Neural progenitor cell (in vitro differentiated cells): ENCODE results near the gene RBFOX1. TPM values are rescaled to one million over a fixed set of nuclear protein-coding genes. Genes with fewer than 3 reads are reported as not detected.
"Not testable (repeated sequence)": the region's sequence is repeated elsewhere in the genome, so short reads cannot be mapped to it uniquely, and the experiment has no call there.

Experiments used
- DNase-seq: peaks from one replicate; pipeline ENCODE4 v3.0.0-alpha.2; 2016; ENCODE audit warnings: low spot score
- H2AFZ ChIP-seq: fragments of 200-600 bp; sonication (generic); replicated peaks from 2 replicates; pipeline ENCODE4 v1.6.1; 2016; ENCODE audit warnings: antibody characterized with exemption
- H3F3A ChIP-seq: fragments of 200-600 bp; sonication (generic); 2 replicates; pipeline ENCODE4 v1.6.1; 2016; ENCODE audit warnings: antibody characterized with exemption, low read depth
- H3K27ac ChIP-seq: fragments of 200-600 bp; sonication (generic); 2 replicates; pipeline ENCODE4 v1.5.1; 2016; ENCODE audit warnings: mild to moderate bottlenecking
- H3K27me3 ChIP-seq: fragments of 200-600 bp; sonication (generic); 2 replicates; pipeline ENCODE4 v1.6.1; 2016; ENCODE audit warnings: mild to moderate bottlenecking, moderate library complexity
- H3K36me3 ChIP-seq: fragments of 200-600 bp; sonication (generic); 2 replicates; pipeline ENCODE4 v1.5.1; 2016
- H3K4me1 ChIP-seq: fragments of 200-600 bp; sonication (generic); 2 replicates; pipeline ENCODE4 v1.6.1; 2016; ENCODE audit warnings: mixed run types
- H3K4me2 ChIP-seq: fragments of 200-600 bp; sonication (generic); 2 replicates; pipeline ENCODE4 v1.6.1; 2016
- H3K4me3 ChIP-seq: fragments of 200-600 bp; sonication (generic); 2 replicates; pipeline ENCODE4 v1.5.1; 2016
- H3K79me2 ChIP-seq: fragments of 200-600 bp; sonication (generic); 2 replicates; pipeline ENCODE4 v1.6.1; 2016; ENCODE audit warnings: low read depth
- H3K9ac ChIP-seq: fragments of 200-600 bp; sonication (generic); 2 replicates; pipeline ENCODE4 v1.6.1; 2016
- H3K9me3 ChIP-seq: fragments of 200-600 bp; sonication (generic); 2 replicates; pipeline ENCODE4 v1.5.1; 2016; ENCODE audit warnings: low read depth
- H4K20me1 ChIP-seq: fragments of 200-600 bp; sonication (generic); 2 replicates; pipeline ENCODE4 v1.6.1; 2016; ENCODE audit warnings: low read depth
- H3K27ac Mint-ChIP-seq: 3 replicates; pipeline ENCODE4 v1.8.0; 2021; ENCODE audit warnings: mixed read lengths
- H3K27me3 Mint-ChIP-seq: 2 replicates; pipeline ENCODE4 v1.8.0; 2022; ENCODE audit warnings: low read depth, mild to moderate bottlenecking, inconsistent platforms, moderate library complexity, mixed read lengths; ENCODE audit not compliant: insufficient read depth
- H3K36me3 Mint-ChIP-seq: 3 replicates; pipeline ENCODE4 v1.8.0; 2021; ENCODE audit warnings: mixed read lengths
- H3K4me1 Mint-ChIP-seq: 3 replicates; pipeline ENCODE4 v1.8.0; 2021; ENCODE audit warnings: mixed read lengths
- H3K4me3 Mint-ChIP-seq: 3 replicates; pipeline ENCODE4 v1.8.0; 2021; ENCODE audit warnings: mild to moderate bottlenecking, moderate library complexity, mixed read lengths
- H3K9me3 Mint-ChIP-seq: 3 replicates; pipeline ENCODE4 v1.8.0; 2020; ENCODE audit warnings: mixed read lengths
- EZH2 ChIP-seq: fragments of 200-600 bp; sonication (generic); IDR thresholded peaks from 2 replicates; pipeline ENCODE4 v1.6.1; 2017; ENCODE audit warnings: antibody characterized with exemption, mild to moderate bottlenecking, moderate library complexity
- EZH2phosphoT487 ChIP-seq: fragments of 200-600 bp; sonication (generic); IDR thresholded peaks from 2 replicates; pipeline ENCODE4 v1.6.1; 2017; ENCODE audit warnings: antibody characterized with exemption
- total RNA-seq: library from RNA; depleted of rRNA; stranded (reverse); fragments of >200 nt; gene quantifications from 2 replicates; pipeline ENCODE4 v1.2.3, GENCODE V29; 2015; ENCODE audit warnings: low replicate concordance
- TF ChIP-seq, protein P1 (sequence below): fragments of 200-600 bp; sonication (generic); IDR thresholded peaks from 2 replicates; pipeline ENCODE4 v1.5.1; 2017; ENCODE audit warnings: antibody characterized with exemption, mild to moderate bottlenecking

RBFOX1 gene
- total RNA-seq, 1 donor from 2014 or later, result 1.2 TPM

DNA sequence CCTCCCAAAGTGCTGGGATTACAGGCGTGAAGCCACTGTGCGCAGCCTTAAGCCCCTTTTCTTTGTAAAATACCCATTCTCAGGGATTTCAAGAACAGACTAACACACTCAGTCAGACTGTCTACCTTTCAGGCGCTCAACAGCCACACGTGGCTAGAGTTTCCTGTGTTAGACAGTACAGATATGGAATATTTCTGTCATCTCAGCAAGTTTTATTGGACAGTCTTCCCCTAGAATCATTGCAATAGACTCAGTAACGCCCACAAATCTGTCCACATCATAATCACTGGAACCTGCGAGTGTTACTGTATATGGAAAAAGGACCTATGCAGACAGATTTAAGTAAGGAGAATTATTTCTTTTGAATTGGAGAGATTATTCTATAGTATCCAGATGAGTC lies 160.5 kb downstream of the RBFOX1 start:
- no peak for TF ChIP-seq EZH2
- no peak for TF ChIP-seq EZH2phosphoT487
- TF ChIP-seq, protein P1, sequence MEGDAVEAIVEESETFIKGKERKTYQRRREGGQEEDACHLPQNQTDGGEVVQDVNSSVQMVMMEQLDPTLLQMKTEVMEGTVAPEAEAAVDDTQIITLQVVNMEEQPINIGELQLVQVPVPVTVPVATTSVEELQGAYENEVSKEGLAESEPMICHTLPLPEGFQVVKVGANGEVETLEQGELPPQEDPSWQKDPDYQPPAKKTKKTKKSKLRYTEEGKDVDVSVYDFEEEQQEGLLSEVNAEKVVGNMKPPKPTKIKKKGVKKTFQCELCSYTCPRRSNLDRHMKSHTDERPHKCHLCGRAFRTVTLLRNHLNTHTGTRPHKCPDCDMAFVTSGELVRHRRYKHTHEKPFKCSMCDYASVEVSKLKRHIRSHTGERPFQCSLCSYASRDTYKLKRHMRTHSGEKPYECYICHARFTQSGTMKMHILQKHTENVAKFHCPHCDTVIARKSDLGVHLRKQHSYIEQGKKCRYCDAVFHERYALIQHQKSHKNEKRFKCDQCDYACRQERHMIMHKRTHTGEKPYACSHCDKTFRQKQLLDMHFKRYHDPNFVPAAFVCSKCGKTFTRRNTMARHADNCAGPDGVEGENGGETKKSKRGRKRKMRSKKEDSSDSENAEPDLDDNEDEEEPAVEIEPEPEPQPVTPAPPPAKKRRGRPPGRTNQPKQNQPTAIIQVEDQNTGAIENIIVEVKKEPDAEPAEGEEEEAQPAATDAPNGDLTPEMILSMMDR, result no peak
- Histone ChIP-seq H4K20me1 (peaks cover 7% of the 10 kb centered on the region), H3K36me3 (no peaks in the 10 kb centered on the region), H3K4me2 (no peak overlapping the region), H3K27ac (no peak overlapping the region), H3K27me3 (no peaks in the 10 kb centered on the region), H3K4me1 (no peaks in the 10 kb centered on the region), H2AFZ (no peak overlapping the region), H3K9ac (no peak overlapping the region), H3K4me3 (no peak overlapping the region), H3K79me2 (no peaks in the 10 kb centered on the region), H3F3A (no peaks in the 10 kb centered on the region), H3K9me3 (no peaks in the 10 kb centered on the region)
- Mint-ChIP-seq H3K9me3 (no peaks in the 10 kb centered on the region), H3K27me3 (no peaks in the 10 kb centered on the region), H3K36me3 (no peaks in the 10 kb centered on the region), H3K27ac (no peak overlapping the region), H3K4me3 (no peak overlapping the region), H3K4me1 (peaks cover 4% of the 10 kb centered on the region)
- DNase-seq, result no peak

DNA sequence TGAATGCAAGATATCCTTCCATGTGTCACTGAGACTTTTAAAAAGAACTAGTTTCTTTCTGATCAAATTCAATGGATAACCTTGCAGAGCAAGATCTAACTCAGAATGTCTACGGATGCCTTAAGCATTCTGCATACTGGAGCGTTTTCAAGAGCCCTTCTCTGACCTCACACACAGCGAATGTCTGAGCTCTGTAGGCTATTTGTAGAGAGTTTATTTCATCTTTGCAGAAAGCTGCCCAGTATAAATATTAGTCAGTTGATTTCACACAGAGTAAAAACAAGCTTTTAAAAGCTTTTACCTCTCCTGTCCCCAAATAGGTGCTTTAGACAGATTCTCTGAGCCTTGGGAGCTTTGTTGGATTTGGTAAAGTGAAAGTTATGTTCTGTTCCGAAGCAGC lies 165.0 kb downstream of the RBFOX1 start:
- Histone ChIP-seq H2AFZ (no peak overlapping the region), H3K4me2 (no peak overlapping the region), H3K9me3 (no peaks in the 10 kb centered on the region), H3F3A (no peaks in the 10 kb centered on the region), H4K20me1 (no peaks in the 10 kb centered on the region), H3K27ac (no peak overlapping the region), H3K36me3 (no peaks in the 10 kb centered on the region), H3K4me3 (no peak overlapping the region), H3K9ac (no peak overlapping the region), H3K4me1 (no peaks in the 10 kb centered on the region), H3K27me3 (no peaks in the 10 kb centered on the region), H3K79me2 (no peaks in the 10 kb centered on the region)
- Mint-ChIP-seq H3K4me3 (no peak overlapping the region), H3K9me3 (no peaks in the 10 kb centered on the region), H3K4me1 (no peaks in the 10 kb centered on the region), H3K36me3 (no peaks in the 10 kb centered on the region), H3K27ac (no peak overlapping the region), H3K27me3 (no peaks in the 10 kb centered on the region)
- DNase-seq, result no peak
- TF ChIP-seq, protein P1, result no peak
- TF ChIP-seq EZH2 (no peak), EZH2phosphoT487 (no peak)

DNA sequence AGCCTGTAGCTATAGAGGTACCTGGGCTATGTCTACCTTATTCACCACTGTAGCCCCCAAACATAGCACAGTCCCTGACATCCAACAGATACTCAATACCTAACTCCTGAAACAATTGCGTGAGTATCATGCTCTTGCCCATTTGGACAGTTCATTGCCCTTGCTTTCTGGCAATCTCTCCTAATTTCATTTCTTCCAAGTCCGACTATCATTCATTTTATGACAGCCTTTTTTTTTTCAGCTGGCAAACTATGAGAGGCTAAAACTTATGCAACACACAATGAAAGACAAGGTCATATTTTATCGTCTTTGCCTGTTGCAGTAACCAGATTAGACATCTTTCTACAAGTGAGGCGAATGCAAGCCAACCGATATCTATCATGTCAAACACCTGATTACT lies 169.2 kb downstream of the RBFOX1 start:
- Histone ChIP-seq H3K27me3 (no peaks in the 10 kb centered on the region), H3K79me2 (no peaks in the 10 kb centered on the region), H3K27ac (no peak overlapping the region), H3K4me2 (no peak overlapping the region), H3K36me3 (no peaks in the 10 kb centered on the region), H3K9ac (no peak overlapping the region), H3K9me3 (no peaks in the 10 kb centered on the region), H4K20me1 (no peaks in the 10 kb centered on the region), H3F3A (no peaks in the 10 kb centered on the region), H3K4me1 (no peaks in the 10 kb centered on the region), H3K4me3 (no peak overlapping the region), H2AFZ (no peak overlapping the region)
- no peaks in the 10 kb centered on the region for H3K36me3 Mint-ChIP-seq
- H3K4me3 Mint-ChIP-seq, result no peak overlapping the region
- DNase-seq, result no peak
- no peaks in the 10 kb centered on the region for H3K27me3 Mint-ChIP-seq
- TF ChIP-seq EZH2phosphoT487 (no peak), EZH2 (no peak)
- TF ChIP-seq, protein P1, result no peak
- no peak overlapping the region for H3K27ac Mint-ChIP-seq
- no peaks in the 10 kb centered on the region for H3K9me3 Mint-ChIP-seq
- no peaks in the 10 kb centered on the region for H3K4me1 Mint-ChIP-seq

DNA sequence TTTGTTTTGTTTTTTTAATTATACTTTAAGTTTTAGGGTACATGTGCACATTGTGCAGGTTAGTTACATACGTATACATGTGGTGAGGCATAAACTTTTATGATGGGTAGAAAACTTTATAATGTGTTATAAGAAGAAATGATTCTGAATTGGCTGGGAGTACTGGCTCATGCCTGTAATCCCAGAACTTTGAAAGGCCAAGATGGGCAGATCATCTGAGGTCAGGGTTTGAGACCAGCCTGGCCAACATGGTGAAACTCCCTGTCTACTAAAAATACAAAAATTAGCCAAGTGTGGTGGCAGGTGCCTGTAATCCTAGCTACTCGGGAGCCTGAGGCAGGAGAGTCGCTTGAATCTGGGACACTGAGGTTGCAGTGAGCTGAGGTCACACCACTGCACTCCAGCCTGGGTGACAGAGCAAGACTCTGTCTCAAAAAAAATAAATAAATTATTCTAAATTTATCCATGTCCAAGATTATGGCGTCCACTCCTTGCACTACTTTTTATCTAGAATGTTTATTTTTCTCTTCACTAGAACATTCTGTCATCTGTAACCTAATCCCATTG lies 170.0 kb downstream of the RBFOX1 start:
- H3K36me3 Mint-ChIP-seq, H3K27me3 ChIP-seq, H3K27ac Mint-ChIP-seq, H3K4me2 ChIP-seq, H3K79me2 ChIP-seq, H3K4me3 Mint-ChIP-seq, H2AFZ ChIP-seq, H3K4me3 ChIP-seq, H3K27me3 Mint-ChIP-seq, H3K9me3 Mint-ChIP-seq, H3K4me1 ChIP-seq, H3K9ac ChIP-seq, H3F3A ChIP-seq, H3K36me3 ChIP-seq, DNase-seq, H3K4me1 Mint-ChIP-seq, H3K27ac ChIP-seq, H3K9me3 ChIP-seq, H4K20me1 ChIP-seq: not testable (repeated sequence)
